ENCODE measurements around the gene FAM107B.
"Not testable (repeated sequence)": the region's sequence is repeated elsewhere in the genome, so short reads cannot be mapped to it uniquely, and the experiment has no call there.

Gene FAM107B

GRCh38 chr10:14736043-14736442, 38.7 kb downstream of the FAM107B start:
- no peak for DNase-seq (ENCODE audit: low spot score)

DNA sequence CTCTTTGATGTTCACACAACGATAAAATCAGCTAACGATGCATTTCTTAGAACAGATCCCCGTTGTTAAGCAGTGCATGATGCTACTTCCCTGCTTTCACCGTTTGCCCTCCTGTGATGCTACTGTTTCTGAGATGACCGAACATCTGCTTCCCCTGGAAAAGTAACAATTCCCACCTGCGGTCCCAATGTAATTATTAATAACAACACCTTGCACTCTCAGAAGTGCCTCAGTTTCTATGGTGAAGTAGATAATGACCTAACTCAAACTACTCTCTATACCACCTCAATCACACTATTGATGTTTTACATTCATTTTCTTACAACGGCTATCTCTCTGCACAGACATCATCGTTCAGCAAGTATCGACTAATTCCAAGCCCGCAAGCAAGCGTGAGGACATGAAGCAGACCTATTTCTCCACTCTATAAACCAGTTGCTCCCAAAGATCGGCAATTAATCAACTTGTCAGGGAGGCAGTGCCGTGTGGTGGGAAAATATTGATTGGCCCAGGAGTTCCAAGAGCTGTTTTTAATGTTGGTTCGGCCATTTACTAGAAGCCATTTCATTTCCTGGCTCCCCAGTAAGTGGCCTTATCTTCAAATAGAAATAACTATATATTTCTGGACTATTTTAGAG, 42.7 kb downstream of the FAM107B start:
- DNase-seq (ENCODE audit: low spot score): no peak

DNA sequence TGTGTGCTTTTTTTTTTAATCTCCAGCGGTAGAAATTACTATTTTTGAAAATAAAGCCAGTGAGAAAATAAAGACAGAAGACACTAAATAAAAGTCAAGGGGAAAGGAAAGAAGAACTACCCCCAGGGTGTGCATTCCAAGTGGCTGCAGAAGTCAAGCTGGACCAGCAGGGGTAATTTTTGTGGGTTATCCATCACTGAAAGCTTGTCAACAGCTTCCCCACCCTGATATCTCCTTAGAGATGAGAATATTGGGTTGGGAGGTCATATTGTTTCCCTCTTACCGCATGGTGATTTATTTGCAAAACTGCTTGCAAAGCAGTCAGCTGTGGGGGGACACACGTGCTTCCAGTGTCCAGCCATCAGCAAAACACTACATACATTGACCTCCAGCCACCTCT, 46.4 kb downstream of the FAM107B start:
- DNase-seq (ENCODE audit: low spot score): no peak

- DNase-seq (ENCODE audit: low spot score): no peak
Measured at GRCh38 chr10:14727924-14728323, 46.8 kb downstream of the FAM107B start.

GRCh38 chr10:14727465-14727864, 47.2 kb downstream of the FAM107B start:
- no peak for DNase-seq (ENCODE audit: low spot score)

DNA sequence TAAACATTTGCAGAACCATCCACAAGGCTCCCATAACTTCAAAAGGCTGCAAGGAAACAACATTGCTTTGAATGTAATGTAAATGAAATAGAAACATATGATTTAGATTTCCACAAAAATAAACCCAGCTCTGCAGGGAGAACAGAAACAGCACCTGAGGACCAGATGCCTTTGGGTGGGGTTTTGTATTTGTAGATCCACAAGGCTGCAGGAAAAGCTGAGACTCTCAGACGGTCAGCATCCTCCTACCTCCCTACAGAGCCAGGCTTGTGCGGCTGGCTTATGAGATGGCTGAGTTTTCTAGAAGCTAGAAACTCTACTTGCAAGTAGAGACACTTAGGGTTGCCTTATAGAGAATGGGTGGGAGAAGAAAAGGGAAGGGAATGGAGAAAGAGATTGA, 49.8 kb downstream of the FAM107B start:
- DNase-seq (ENCODE audit: low spot score): no peak

- DNase-seq (ENCODE audit: low spot score): no peak
Measured at GRCh38 chr10:14723052-14723689, 51.5 kb downstream of the FAM107B start.

DNA sequence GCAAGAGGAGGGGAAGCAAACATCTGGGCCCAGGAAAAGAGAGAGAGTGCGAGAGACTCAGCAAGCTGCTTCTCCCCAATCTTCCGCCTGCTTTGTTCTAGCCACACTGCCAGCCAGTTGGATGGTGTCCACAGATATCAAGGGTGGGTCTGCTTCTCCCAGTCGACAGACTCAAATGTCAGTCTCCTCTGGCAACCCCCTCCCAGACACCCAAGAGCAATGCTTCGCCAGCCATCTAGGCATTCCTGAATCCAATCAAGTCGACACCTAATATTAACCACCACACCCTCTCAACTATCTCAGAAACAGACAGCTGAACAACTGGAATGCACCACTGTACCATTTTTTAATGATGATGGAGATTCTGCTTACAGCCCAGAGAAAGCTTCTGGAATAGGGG, 57.1 kb downstream of the FAM107B start:
- DNase-seq (ENCODE audit: low spot score): no peak

DNA sequence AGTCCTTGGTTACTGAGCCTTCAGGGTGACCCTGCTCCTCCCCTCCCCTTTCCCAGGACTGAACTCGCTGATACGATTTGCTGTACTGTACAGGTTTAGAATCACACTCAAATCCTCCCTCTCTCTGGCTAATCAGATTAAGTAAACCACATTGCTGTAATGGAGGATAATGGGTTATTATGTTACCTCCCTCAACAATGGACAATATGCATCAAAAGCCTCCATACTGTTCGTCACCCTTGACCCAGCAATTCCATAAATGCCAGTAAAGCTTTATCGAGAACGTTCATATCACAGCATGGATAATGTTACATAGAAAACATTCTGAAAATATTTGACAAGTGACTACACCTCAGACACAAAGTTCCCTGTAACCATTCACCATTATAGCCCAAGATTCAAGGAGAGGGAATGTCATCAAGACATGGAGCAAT, 61.7 kb downstream of the FAM107B start:
- DNase-seq (ENCODE audit: low spot score): no peak

GRCh38 chr10:14709344-14709743, 65.4 kb downstream of the FAM107B start:
- DNase-seq (ENCODE audit: low spot score): not testable (repeated sequence)

- no peak for DNase-seq (ENCODE audit: low spot score)
Measured at GRCh38 chr10:14707481-14707880, 67.2 kb downstream of the FAM107B start.

GRCh38 chr10:14705548-14706230, 69.0 kb downstream of the FAM107B start:
- DNase-seq (ENCODE audit: low spot score): no peak

DNA sequence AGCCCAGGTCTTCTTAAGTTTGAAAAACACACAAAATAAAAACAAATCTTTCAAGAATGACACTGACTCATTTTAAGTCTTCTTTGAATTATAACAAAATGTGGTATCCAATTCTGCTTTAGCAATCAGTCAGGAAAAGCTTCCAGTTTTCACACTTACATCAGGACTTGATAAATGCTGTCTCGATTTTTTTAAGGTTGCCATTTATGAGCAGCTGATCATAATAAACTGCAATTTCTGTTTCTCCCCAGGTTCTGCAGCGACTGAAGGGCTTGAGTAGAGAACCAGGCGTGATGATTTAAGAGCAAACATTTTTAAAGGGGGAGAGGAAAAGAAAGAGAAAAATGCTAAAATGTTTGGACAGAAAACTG, 71.1 kb downstream of the FAM107B start:
- no peak for DNase-seq (ENCODE audit: low spot score)

GRCh38 chr10:14701466-14701865, 73.2 kb downstream of the FAM107B start:
- DNase-seq (ENCODE audit: low spot score): no peak

DNA sequence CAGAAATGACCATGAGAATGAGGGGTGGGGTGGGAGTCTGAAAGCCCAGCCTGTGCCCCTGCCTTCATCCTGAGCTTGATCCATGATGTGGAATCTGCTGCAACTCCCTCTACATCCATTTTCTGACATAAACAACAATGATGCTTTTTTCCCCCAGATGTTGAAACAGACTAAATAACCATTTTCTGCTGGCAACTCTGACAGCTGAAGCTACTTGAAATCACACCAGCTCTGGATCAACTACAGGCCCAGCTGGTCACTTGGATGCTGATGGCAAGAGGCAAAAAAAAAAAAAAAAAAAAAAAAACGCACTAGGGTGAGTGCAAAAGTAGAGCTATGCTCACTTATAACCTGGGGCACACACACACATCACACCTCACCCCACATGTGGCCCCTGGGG, 74.2 kb downstream of the FAM107B start:
- no peak for DNase-seq (ENCODE audit: low spot score)

- DNase-seq (ENCODE audit: low spot score): no peak
Measured at GRCh38 chr10:14699482-14699881, 75.2 kb downstream of the FAM107B start.

DNA sequence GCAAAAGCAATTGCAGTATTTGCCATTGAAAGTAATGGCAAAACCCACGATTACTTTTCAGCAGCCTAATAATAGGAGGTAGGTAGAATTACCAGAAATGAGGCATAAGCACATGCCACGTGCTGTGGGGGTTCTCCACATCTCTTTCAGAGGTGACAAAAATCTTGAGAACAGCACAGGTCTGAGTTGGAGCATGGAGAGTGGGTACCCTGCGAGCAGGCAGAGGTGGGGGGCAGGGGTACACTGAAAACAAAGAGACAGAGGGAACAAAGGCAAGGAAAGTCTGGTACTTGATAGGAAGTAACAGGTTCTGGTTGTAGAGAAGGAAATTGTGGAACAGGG, 75.9 kb downstream of the FAM107B start:
- no peak for DNase-seq (ENCODE audit: low spot score)

DNA sequence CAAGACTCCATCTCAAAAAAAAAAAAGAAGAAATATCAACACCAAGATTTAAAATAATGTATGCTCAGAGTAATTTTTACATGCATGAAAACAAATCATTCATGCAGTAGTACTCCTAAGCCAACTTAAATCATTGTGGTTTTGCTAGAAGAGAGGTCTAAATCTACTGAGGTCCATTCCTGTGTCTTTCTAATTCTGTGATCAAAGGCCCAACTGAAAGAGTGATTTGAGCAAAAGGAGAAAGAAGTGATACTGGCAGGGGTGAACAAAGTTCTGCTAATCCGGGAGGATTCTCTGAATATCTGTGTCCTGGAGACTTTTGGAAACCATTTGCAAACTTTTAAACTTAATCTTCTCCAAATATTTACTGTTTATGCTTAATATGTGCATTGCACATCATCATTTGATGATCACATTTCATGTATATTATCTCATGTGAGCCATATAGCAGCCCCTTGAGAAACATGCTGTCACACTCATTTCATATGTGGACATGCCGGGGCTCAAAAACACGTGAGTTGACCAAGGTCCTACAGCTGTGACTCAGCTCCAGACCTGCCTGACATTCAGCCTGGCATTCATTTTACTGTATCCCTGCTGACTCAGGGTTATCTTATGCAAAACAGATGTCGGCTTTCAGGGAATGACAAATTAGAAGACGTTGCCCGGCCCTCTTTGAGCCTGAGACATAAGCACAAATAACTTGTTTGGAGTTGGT, 76.4 kb downstream of the FAM107B start:
- DNase-seq (ENCODE audit: low spot score): no peak

DNA sequence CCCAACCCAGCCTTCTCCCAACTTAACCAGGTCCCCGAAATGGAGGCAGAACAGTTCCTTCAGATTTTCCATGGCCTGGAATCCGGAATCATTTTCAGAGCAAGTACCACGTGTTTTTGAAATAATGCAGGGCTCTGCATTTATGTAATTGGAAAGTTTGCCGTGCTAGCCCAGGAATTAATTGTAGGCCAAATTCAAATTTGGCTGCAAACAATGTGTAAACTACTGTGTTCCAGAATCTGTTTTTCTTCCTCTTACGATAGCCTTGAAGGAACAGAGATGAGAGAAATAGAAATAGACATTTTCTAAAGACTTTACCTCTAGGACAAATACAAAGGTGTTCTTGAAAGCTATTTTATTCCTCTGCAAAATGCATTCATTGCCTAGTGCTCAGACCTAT, 77.4 kb downstream of the FAM107B start:
- no peak for DNase-seq (ENCODE audit: low spot score)

GRCh38 chr10:14696821-14697220, 77.9 kb downstream of the FAM107B start:
- no peak for DNase-seq (ENCODE audit: low spot score)

DNA sequence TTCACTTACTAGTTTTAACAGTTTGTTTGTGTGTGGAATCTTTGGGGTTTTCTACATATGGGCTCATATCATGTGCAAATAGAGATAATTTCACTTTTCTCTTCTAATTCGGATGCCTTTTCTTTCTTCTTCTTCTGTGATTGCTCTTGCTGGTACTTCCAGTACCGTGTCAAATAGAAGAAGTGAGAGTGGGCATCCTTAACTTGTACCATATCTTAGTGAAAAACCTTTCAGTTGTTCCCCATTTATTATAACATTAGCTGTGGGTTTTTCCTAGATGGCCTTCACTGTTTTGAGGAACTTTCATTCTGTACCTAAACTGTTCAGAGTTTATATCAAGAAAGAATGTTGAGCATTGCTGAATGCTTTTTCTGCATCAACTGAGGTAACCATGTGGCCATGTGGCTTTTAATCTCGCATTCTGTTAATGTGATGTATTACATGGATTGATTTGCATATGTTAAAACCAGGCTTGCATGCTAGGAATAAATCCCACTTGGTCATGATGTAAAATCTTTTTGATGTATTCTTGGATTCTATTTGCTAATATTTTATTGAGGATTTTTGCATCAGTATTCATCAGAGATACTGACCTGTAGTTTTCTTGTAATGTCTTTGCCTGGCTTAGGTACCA, 78.7 kb downstream of the FAM107B start:
- no peak for DNase-seq (ENCODE audit: low spot score)

GRCh38 chr10:14693891-14694290, 80.8 kb downstream of the FAM107B start:
- no peak for DNase-seq (ENCODE audit: low spot score)
